DMS 273 treated with DMSO at 0.1 percent for 48 hours (cell line): ENCODE measurements around the gene PTPN21.
"Not testable (repeated sequence)": the region's sequence is repeated elsewhere in the genome, so short reads cannot be mapped to it uniquely, and the experiment has no call there.

ENCODE experiments used
- DNase-seq: peaks from one replicate; lab custom pipeline; 2025; lab: John Stamatoyannopoulos, UW

Gene PTPN21

GRCh38 chr14:88551980-88552431 lies 2.8 kb downstream of the PTPN21 start:
- no peak for DNase-seq

DNA sequence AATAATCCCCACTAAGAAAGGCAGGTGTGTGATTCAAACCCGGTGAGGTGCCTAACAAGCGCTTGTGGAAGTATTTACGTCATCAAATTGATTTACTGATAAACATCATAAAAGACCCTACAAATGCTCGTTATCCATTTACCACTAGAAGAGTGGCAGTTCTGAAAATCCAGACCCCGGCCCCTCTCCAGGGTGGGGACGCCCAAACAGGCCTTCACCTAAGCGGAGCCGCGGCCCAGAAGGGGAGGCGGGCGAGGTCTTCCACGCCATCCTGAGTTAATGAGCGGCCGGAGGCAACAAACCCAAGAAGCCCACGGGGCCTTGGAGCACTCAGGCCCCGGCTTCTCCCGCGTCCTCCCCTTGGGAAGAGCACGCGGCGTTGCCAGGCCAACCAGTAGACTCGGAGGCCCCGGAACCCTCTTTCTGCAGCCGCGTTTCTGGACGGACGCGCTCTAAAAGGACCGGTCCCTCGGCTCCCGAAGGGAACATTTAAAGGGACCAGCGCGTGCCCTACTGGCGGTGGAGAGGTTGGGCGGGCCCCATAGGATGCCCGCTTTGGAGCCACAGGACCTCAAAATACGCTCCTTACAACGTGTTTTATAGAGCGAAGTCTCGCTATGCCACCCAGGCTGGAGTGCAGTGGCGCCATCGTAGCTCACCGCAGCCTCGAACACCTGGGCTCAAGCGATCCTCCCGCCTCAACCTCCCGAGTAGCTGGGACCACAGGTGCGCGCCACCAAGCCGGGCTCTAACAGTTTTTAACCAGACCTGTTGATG lies 3.5 kb downstream of the PTPN21 start:
- peak; percentile 77 for DNase-seq

- DNase-seq: no peak
Observed at GRCh38 chr14:88550078-88550477, 4.7 kb downstream of the PTPN21 start.

DNA sequence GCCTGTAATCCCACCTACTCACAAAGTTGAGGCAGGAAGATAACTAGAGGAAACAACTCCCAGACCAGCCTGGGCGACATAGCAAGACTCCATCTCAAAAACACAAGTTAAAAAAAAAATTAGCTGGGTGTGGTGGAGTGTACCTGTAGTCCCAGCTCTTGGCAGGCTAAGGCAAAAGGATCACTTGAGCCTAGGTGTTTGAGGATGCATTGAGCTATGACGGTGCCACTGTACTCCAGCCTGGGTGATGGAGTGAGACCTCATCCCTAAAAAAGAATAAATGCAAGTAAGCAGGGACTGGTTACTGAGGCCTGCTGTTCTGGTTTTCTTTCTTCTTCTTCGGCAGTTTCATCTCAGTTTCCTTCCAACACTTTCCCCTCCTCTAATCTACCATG lies 7.4 kb downstream of the PTPN21 start:
- no peak for DNase-seq

GRCh38 chr14:88546621-88547385 lies 8.0 kb downstream of the PTPN21 start:
- no peak for DNase-seq

- DNase-seq: no peak
Observed at GRCh38 chr14:88545256-88545655, 9.6 kb downstream of the PTPN21 start.

- no peak for DNase-seq
Observed at GRCh38 chr14:88542857-88543795, 11.7 kb downstream of the PTPN21 start.

DNA sequence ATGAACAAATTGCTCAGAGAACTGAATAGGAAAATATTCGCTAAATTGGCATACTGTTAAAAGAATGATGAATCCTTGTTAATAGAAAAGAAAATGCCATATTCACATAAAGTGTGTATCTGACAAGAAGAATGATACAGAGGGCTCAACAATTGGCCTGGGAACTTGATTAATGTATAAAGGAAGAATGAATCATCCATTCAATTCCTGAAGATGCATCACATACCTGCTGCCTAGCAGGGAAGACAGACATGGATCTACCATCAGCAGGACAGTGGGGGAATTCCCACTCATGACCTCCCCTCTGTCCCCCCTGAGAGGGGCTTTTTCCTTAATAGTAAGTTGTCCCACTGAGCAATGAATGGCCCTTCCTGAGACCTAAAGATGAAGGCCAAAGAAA lies 13.5 kb downstream of the PTPN21 start:
- DNase-seq: no peak

DNA sequence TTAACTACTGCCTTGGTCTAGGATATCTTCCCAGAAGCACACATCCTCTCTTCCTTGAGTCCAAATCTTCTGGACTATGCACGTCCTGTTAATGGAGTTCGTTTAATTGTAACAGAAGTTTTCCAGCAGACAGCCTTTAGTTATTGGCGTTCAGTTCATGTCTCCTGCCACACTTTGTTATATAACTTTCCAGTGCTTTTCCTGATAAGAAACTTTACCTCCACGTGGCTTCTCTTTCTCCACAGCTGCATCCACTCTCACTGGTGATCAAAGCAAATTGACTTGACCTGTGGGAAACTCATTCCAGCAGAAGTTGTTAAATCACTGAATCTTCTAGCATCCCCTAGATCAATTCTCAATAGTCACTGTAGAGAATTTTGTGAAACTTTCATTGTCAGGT lies 19.0 kb downstream of the PTPN21 start:
- DNase-seq: no peak

GRCh38 chr14:88535149-88535548 lies 19.7 kb downstream of the PTPN21 start:
- no peak for DNase-seq

GRCh38 chr14:88533064-88533602 lies 21.7 kb downstream of the PTPN21 start:
- no peak for DNase-seq

GRCh38 chr14:88529889-88530288 lies 24.9 kb downstream of the PTPN21 start:
- not testable (repeated sequence) for DNase-seq

- DNase-seq: no peak
Observed at GRCh38 chr14:88522393-88522792, 32.4 kb downstream of the PTPN21 start.

- DNase-seq: no peak
Observed at GRCh38 chr14:88521818-88522217, 33.0 kb downstream of the PTPN21 start.

DNA sequence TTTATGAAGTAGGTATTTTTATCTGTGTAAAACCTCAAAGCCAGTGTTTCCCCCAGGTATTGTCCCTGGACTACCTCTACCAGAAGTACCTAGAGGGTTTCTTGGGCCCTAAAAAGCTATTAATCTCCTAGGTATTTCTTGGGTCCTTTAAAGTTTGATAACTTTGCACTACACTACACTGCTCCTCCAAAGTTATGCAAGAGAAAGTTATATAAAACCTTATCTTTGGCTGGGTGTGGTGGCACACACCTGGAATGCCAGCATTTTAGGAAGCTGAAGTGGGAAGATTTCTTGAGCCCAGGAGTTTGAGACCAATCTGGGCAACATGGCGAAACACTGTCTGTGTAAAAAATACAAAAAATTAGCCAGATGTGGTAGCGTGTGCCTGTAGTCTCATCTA lies 34.9 kb downstream of the PTPN21 start:
- no peak for DNase-seq

DNA sequence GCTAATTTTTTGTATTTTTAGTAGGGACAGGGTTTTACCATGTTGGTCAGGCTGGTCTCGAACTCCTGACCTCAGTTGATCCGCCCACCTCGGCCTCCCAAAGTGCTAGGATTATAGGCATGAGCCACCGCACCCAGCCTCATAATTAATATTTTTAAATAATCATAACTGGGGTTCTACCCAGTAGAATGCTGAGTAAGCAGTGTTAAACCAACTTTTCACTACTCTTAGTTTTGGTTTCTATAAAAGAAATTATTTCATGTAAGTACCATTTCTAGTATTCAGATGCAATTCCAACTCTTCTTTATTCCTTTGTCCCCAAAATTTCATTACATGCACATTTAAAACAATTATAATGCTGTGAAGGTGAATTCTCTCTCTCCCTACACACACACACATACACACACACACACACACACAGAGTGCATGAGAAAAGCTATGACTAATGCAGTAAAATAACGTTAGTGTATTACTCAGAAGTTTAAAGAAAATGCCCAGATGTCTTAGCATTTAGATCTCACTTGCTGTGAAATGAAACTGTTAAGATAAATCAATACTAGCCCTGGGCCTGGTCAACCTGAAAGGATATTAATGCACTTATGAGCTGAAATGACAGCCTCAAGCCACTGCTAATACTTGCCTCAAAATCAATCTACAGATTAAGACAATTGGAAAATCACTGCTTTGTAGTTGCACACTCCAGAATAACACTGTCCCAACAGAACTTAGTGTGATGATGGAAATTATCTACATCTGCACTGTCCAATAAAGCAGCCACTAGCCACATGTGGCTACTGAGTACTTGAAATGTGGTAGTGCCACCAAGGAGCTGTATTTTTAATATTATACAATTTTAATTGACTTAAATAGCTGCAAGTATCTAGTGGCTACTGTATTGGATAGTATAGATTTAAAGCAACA lies 36.0 kb downstream of the PTPN21 start:
- DNase-seq: no peak

DNA sequence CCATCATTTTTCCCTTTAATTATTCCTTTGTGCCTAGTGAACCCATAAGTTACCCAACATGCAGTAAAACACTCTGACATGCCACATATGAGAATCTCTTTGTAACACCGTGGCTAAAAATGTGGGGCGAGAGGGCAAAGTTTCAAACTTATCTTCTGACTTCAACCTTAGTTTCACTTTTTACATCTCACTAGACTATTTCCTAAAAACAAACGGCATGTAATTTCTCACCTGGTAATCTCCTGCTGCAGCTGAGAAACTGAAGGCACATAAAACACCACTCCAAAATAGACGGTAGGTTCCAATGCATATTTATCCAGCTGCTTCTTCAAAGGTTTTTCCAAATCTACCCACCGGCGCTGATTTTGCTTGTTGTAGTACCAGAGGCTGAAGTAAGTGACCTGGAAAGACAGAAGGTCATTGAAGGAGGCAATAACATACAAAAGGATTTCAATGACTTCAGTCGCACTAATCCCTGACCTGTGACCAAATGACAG lies 37.9 kb downstream of the PTPN21 start:
- no peak for DNase-seq

GRCh38 chr14:88515499-88516221 lies 39.1 kb downstream of the PTPN21 start:
- no peak for DNase-seq

DNA sequence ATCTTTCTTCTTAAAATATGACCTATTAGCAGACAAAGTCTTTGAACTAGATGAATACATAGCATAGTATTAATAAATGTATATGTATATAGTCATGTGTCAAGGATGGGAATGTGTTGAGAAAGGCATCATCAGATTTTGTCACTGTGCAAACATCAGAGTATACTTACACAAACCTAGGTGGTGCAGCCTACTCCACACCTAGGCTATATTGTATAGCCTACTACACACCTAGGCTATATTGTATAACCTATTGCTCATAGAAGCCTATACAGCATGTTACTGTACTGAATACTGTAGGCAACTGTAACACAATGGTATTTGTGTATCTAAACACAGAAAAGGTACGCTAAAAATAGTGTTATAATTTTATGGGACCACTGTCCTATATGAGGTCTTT lies 47.6 kb downstream of the PTPN21 start:
- no peak for DNase-seq

DNA sequence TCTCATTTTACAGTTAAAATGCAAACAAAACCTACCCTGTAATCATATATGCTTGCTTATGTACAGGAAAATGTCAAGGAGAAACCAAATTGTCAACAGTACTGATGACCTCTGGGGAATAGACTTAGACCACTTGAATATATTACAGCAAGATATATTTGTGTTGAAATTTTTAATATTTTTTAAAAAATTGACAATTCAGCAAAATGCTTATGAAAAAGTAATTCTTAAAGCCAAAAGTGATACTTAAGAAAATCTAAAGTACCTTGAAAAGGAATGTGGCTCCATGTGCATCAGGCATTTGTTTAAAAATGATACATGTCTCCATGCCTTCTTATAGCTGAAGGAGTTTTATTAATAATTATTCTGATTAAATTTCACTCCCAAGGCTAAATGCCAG lies 49.2 kb downstream of the PTPN21 start:
- DNase-seq: no peak
